H4 (cell line): ENCODE results near the gene RBM4. TPM values are rescaled to one million over a fixed set of nuclear protein-coding genes. Genes with fewer than 3 reads are reported as not detected.
"Not testable (repeated sequence)": the region's sequence is repeated elsewhere in the genome, so short reads cannot be mapped to it uniquely, and the experiment has no call there.

Source experiments
- DNase-seq: peaks from one replicate; pipeline ENCODE4 v3.0.0-alpha.2; 2015; ENCODE audit warnings: low spot score
- total RNA-seq: library from RNA; depleted of rRNA; stranded (reverse); fragments of >200 nt; shearing (Covaris generic); gene quantifications from 2 replicates; pipeline ENCODE4 v1.2.3, GENCODE V29; 2014

Gene RBM4
- total RNA-seq, 1 experiment from 2014 or later: 159 TPM

DNA sequence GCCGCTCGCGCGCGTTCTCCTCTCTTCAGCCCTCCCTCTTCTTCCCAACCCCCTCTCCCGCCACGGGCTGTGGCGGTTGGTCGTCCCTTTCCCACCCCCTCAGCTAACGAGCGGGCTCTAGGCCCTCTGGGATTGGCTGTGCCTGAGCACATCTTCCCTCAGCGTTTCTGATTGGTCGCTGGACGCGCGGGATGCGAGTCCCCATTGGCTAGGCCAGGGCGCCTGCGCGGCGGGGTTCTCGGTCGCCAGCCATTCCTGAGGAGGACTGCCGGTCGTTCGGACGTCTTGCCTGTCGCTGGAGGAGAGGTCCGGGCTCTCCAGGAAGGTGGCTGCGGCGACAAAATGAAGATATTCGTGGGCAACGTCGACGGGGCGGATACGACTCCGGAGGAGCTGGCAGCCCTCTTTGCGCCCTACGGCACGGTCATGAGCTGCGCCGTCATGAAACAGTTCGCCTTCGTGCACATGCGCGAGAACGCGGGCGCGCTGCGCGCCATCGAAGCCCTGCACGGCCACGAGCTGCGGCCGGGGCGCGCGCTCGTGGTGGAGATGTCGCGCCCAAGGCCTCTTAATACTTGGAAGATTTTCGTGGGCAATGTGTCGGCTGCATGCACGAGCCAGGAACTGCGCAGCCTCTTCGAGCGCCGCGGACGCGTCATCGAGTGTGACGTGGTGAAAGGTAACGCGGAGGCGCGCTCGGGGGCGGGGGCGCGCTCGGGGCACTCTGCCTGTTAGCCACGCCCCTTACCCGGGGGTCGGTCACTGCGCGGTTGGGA is 21.9 kb upstream of the RBM4 start, which contains the start of gene RBM14:
RBM14 (plus strand) TSS at position 252 of the 776 bp plus-strand sequence; CDS start at position 343, 91 bp downstream.
- DNase-seq: peak; percentile 99

DNA sequence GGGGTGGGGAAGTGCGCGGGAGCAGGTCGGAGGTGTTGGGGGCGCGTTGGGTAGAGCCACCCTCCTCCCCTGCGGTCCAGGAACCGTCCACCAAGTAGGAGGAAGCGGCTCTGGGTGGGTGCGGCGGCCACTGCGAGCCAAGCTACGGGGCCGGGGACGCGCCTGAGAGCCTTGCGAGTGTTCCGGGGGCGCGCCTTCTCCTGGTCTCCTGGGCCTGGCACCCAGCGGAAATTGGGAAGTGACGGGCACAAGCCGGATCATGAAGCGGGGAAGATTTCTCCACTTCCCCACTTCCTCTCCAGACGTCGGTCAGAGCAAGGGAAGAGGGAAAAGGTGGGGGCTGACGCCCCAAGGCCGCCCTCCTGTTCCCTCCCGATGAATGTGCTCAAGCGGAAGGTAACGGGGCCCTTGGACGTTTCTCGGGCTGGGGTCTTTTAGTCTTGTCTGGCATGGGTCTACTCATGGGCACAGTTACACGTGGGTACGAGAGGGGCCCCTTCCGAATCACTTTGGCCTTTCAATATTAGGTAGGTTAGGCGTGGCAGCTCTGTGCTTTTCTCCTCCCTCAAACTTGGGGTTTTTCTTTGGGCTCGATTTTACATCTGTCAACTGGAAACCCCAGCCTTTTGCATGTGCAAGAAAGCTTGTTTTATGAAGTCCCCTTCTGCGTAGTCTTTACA is 21.2 kb upstream of the RBM4 start:
- no peak for DNase-seq

DNA sequence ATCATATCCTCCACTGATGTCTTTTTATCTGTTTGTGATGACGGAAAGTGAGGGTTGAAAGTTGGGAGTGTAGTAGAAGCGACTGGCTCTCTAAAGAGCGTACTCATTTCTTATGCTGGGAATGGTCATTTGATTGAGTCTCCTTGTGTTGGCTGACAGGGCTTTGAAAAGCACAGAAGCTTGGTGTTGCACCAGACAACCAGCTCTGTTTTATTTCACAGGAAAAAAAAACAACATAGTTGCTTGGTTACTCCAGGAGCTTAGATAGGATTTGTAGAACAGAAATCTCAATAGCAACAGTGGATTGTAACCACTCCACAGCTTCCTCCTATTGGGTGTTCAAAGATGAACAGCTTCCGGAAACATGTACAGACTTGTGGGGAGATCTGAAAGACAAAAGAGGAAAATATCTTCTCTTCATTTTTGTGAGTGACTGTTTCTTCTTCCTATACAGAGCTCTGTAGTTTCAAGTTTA is 19.4 kb upstream of the RBM4 start:
- DNase-seq: no peak

DNA sequence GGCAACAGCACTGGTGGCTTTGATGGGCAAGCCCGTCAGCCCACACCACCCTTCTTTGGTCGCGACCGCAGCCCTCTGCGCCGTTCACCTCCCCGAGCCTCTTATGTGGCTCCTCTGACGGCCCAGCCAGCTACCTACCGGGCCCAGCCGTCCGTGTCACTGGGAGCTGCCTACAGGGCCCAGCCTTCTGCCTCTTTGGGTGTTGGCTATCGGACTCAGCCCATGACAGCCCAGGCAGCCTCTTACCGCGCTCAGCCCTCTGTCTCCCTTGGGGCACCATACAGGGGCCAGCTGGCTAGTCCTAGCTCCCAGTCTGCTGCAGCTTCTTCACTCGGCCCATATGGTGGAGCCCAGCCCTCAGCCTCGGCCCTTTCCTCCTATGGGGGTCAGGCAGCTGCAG is 14.1 kb upstream of the RBM4 start:
- DNase-seq: no peak

DNA sequence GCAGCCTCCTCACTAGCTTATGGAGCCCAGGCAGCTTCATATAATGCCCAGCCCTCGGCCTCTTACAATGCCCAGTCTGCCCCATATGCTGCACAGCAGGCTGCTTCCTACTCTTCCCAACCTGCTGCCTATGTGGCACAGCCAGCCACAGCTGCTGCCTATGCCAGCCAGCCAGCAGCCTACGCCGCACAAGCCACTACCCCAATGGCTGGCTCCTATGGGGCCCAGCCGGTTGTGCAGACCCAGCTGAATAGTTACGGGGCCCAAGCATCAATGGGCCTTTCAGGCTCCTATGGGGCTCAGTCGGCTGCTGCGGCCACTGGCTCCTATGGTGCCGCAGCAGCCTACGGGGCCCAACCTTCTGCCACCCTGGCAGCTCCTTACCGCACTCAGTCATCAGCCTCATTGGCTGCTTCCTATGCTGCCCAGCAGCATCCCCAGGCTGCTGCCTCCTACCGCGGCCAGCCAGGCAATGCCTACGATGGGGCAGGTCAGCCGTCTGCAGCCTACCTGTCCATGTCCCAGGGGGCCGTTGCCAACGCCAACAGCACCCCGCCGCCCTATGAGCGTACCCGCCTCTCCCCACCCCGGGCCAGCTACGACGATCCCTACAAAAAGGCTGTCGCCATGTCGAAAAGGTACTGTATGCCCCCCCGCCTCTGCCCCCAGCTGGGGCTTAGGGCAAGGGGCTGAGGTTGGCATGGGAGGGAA is 13.3 kb upstream of the RBM4 start:
- no peak for DNase-seq

DNA sequence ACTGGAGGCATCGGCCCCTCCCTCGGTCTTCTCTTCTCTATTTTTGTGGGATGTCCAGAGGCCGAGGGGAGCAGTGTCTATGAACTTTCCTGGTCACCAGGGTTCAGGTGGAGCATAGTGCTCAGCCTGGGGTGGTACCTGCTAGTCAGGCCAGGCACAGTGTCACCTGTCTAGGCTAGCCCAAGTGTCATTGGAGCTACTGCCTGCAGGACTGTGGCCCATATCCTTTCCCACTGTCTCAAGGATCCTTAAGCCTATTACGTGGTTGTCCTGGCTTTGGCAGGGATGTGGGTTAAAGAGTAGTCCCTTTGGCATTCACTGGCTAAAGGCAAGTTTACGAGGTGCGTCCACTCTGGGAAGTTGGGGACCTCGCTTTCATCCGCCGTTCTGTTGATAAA is 12.8 kb upstream of the RBM4 start:
- DNase-seq: no peak

DNA sequence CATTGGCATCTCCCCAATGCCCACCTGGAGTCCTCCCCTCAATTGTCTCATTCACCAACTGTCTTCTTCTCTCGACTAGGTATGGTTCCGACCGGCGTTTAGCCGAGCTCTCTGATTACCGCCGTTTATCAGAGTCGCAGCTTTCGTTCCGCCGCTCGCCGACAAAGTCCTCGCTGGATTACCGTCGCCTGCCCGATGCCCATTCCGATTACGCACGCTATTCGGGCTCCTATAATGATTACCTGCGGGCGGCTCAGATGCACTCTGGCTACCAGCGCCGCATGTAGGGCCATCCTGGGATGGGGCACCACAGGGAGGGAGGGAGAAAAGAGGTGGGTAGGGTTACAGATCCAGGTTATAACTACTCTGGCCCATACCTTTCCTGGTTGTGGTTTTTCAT is 12.1 kb upstream of the RBM4 start:
- DNase-seq: no peak

DNA sequence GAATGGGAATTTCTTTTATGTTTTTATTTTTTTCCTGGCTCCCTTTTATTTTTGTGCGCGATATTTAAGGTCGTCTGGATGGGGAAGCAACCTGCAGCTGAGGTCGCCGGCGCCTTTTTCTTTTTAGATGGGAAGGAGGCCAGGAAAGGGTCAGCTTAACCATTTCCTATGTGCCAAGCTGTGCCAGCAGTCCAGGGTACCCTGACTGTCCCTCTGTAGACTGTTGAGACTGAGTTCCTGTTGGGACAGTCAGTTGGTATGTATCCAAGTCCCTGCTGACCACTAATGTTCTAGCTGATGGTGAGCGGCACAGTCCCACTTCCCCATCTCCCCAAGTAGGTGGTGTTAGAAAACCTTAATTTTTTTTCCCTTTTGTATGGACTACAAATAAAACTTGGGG is 11.6 kb upstream of the RBM4 start:
- DNase-seq: no peak

DNA sequence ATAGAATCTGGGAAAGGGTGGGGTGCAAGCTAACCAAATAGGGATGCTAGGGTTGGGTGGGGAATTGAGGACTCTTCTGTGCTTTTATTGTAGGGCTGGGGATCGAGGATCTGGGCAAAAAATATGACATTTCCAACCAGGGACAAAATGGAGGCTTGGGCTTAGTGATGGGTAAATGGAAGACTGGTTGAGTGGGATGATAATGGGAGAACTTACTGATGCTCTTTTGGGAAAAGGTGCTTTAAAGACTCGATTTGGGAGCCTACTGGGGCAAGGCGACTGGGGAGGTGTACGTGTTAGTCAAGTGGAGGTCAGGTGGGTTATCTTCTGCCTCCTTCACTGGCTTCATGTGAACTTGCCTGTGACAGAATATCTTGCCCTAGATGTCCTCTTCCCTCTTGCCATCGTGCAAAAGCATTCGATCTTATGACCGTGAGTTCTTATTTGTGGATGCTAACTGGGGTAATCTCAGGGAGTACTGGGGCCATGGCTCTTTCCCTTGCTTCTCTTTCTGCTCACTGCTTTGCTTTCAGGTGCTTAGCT is 10.4 kb upstream of the RBM4 start:
- no peak for DNase-seq

DNA sequence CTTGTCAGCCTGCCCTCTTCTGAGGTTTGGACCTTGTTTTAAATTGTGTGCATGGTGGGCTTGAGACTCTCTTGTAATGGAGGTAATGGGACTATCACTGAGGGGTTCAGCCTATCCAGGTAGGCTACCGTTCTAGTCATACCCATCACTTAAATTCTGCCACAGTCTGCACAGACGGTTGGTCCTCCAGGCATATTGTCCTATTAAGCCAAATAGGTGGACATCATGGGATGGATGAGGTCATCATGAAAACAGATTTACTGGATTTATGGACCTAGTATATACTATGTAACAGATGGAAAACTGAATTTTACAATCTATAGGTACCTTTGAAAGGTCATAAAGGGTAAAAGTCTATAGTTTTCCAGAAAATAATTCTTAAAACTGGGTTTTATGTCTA is 9.1 kb upstream of the RBM4 start:
- no peak for DNase-seq

DNA sequence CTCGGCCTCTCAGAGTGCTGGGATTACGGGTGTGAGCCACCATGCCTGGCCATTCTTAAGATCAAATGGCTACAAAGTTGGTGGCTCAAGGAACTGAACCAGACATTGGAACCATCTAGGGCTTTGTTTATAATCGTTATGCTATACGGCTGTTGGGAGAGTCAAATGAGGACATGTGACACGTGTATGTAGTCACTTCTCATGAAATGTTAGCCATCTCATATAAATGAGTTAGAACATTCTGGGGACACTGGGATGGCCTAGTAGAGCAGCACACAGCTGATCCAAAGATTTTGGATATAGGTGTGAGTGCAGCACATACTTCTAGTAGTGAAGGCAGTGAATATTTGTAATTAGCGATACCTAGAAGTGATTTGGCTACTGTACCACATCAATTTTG is 6.6 kb upstream of the RBM4 start:
- DNase-seq: no peak

DNA sequence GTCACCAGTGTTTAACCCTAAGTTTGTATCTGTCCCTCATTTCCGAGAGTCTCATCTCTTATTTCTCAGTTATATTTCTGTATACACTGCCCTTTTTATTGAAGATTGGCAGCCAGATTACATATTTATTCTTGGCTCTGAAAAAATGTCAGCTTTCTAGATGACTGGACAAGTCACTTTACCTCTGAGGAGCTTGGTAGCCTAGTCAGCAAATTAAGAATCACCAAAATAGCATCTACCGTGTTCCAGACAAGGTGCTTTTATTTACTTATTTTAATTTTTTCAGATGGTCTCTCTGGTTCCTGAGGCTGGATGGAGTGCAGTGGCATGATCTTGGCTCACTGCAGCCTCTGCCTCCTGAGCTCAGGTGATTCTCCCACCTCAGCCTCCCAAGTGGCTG is 5.6 kb upstream of the RBM4 start:
- no peak for DNase-seq

DNA sequence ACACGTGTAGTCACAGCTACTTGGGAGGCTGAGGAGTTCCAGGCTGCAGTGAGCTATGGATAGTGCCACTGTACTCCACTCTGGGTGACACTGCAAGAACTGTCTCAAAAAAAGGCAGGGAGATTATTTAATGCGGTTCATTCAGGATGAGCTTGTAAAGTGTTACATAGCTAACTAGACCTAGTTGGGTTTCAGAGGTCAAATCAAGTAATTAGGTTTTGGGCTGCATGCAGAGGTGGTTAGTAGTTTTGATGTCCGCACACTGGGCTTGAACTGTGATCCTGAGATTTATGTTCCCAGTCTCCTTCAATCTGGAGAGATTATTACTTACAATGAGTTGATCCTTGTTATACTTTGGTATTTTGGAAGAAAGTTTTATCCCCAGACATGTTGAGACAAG is 2.1 kb upstream of the RBM4 start:
- DNase-seq: no peak

DNA sequence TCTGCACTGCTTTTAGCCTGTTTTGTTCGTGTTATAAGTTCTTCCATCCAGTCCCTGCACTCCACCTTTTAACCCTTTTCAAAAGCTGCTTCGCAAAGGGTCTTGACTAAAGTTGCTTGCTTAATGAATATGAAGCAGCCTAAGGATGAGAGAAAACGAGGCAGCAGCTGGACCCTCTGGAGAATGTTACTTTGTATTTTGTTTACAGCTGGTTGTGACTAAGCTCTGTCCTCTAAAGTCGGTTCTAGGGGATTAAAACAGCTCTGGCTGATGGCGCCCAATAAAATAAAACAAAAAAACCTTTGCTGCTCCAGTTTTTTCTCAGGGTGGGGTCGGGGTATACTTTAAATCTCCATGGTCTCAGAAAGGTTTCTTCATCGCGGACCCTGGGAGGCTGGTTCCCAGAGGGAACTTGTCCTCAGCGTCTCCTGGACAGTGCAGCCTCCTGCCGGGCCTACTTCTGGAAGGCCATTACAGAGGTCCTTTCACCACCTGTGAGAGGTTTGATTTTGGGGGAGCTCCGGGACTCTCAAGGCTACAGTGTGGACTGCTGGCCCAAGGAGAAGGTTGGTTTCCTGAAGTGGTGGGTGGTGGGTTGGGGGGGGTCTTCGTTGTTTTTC is 836 bp upstream of the RBM4 start:
- DNase-seq: no peak

DNA sequence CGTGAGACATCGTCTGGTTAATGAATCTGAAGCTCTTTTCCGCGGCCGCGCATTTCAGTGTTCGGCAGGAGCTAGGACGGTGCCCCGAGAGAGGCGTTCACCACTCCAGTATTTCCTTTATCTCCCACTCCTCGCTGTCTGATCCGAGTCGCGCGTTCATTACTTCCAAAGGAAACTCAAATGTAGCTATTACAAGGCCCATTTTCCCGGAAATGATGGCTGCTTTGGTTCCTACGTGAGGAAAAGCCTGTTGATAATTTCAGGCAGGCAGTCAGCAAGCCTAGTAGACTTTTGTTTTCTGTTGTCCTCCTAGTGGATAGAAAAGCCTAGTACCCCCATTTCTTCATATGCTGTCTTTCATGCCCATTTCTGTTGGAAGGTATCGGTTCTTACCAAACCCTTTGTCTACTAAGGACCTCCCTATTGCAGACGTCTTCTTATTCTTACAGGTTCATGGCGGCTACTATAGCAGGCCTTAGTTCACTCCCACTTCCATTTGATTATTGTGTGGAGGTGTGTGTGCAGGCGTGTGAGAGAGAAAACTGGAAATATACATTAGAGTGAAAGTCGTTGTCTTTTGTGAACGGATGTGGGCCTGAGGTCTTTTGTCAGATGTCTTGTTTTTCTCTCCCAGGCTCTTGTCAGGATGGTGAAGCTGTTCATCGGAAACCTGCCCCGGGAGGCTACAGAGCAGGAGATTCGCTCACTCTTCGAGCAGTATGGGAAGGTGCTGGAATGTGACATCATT is 737 bp downstream of the RBM4 start:
- DNase-seq: peak; percentile 16

DNA sequence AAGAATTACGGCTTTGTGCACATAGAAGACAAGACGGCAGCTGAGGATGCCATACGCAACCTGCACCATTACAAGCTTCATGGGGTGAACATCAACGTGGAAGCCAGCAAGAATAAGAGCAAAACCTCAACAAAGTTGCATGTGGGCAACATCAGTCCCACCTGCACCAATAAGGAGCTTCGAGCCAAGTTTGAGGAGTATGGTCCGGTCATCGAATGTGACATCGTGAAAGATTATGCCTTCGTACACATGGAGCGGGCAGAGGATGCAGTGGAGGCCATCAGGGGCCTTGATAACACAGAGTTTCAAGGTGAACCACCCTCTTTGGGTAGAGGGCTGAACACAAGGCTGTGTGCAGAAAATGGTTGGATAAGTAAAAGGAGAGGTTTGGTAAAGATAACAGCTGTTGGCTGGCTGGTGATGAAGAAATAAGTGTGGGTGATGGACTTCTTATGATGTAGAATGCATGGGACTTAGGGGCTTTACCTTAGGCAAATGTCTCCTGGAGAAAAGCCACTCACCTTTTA is 1.4 kb downstream of the RBM4 start:
- DNase-seq: not testable (repeated sequence)

DNA sequence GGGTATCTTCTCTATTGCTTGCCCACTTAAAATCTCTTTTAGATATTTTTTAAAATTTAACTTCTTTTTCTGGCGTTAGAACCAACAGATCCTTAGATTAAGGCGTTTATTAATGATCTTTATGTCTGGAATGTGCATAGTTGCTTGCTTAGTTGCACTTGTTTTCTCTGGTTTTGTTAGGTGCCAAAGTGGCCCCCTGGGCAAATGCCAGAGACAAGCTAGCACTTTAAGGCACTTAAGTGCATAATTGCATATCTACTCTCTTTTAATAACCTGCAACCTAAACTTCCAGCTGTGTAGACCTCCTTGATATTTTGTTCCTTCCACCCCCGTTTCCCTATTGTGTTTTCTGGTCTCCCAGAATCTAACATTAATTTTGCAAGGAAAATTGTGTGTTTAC is 3.3 kb downstream of the RBM4 start:
- DNase-seq: no peak

DNA sequence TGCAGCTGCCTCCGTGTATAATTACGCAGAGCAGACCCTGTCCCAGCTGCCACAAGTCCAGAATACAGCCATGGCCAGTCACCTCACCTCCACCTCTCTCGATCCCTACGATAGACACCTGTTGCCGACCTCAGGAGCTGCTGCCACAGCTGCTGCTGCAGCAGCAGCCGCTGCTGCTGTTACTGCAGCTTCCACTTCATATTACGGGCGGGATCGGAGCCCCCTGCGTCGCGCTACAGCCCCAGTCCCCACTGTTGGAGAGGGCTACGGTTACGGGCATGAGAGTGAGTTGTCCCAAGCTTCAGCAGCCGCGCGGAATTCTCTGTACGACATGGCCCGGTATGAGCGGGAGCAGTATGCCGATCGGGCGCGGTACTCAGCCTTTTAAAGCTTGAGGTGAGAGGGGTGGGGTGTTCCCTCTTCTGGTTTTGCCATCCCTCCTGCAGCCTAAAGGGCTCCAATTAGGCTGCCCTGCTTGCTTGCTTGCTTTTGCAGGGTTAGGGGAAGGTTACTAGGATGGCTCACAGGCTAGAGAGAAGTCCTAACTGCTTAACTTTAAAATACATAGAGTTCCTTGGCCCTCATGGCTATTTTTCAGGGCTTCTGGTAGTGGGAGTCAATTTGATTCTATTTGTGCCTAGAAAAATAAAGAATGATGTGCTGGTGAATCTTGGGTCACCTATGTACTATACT is 5.4 kb downstream of the RBM4 start:
- DNase-seq: no peak

DNA sequence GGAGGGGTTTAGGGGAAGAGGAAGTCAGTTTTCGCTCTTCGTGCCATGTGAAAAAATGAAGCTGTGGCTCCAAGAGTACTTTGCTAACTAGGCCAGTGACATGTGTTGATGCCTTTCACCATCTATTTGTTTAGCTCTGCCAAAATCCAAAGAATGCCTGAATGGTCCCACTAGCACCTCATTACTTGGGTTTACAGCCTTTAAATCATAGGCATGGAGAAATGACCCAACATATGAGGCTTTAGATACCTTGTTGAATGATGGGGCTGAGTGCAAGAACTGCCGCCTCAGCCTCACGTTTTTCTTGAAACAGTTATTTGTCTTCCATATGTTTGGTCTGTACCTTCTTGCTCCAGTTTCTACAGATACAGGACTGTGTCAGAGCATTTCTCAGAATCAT is 8.3 kb downstream of the RBM4 start:
- no peak for DNase-seq

DNA sequence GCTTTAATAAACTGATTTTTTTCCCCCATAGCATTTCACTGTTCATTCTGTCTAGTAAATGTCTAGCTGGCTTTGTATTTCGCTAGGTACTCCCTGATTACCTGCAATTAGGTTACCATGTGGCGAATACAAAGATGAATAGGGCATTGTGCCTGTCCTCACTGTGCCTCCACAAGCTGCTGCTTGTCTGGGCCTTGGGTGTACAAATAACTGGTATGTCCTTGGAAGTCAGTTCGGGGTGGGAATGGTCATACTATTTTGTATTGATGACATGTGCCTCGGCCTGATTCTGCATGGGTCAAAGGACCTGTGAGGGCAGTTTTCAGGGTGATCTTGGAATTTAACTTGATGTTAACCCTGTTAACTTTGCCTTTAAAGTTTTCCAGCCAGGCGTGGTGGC is 11.4 kb downstream of the RBM4 start:
- DNase-seq: no peak
